ENCODE data around the gene RBM44.
"Not testable (repeated sequence)": the region's sequence is repeated elsewhere in the genome, so short reads cannot be mapped to it uniquely, and the experiment has no call there.

RBM44 gene

GRCh38 chr2:237758185-237758584 lies 40.4 kb upstream of the RBM44 start:
- Histone ChIP-seq H3K4me3 (ENCODE audit: low read depth, low read length) (no peak overlapping the region), H3K4me1 (ENCODE audit: control insufficient read depth, insufficient read depth, low read length) (no peaks in the 10 kb centered on the region), H3K36me3 (ENCODE audit: control insufficient read depth in 2 of 2, insufficient read depth in 1 of 2, low read length in 2 of 2) (peaks cover 20 to 90% of the 10 kb centered on the region in 2 experiments), H3K9me3 (ENCODE audit: control insufficient read depth, insufficient read depth, low read depth, low read length) (no peaks in the 10 kb centered on the region), H3K27ac (ENCODE audit: extremely low read depth, low read depth, low read length) (no peak overlapping the region)
- TF ChIP-seq PBX3 (CRISPR knock-in tag; IDR thresholded peaks at IDR 0.05), result no peak
- ChIA-PET CTCF (interaction anchor here (0.9 to 1.9 kb wide), 3 partner anchors 13 to 246 kb away, joined by 3 to 10 read pairs (median 3); no protein-coding TSS in a partner anchor), POLR2A (no interaction called here)

GRCh38 chr2:237759176-237759575 lies 39.4 kb upstream of the RBM44 start:
- ChIA-PET CTCF (interaction anchor here (1.0 to 1.2 kb wide), 2 partner anchors 14 to 187 kb away, joined by 4 to 7 read pairs; no protein-coding TSS in a partner anchor), POLR2A (no interaction called here)
- H3K4me1 ChIP-seq (ENCODE audit: control insufficient read depth, insufficient read depth, low read length), result no peaks in the 10 kb centered on the region
- TF ChIP-seq ZNF830 (tag by site-specific recombination; IDR thresholded peaks at IDR 0.05; ENCODE audit: low read depth) (no peak), ZNF558 (tag by site-specific recombination; IDR thresholded peaks at IDR 0.05) (no peak), ZNF777 (tag by site-specific recombination; IDR thresholded peaks at IDR 0.05; ENCODE audit: borderline replicate concordance) (no peak), PRDM6 (tag by site-specific recombination; IDR thresholded peaks at IDR 0.05) (no peak), ZNF274 (IDR thresholded peaks at IDR 0.05; ENCODE audit: low read length) (no peak), ZNF274 (tag by site-specific recombination; IDR thresholded peaks at IDR 0.05; ENCODE audit: borderline replicate concordance) (no peak), ZNF747 (tag by site-specific recombination; IDR thresholded peaks at IDR 0.05) (no peak), ZNF175 (tag by site-specific recombination; IDR thresholded peaks at IDR 0.05) (no peak), ZNF549 (tag by site-specific recombination; IDR thresholded peaks at IDR 0.05) (no peak), ZNF19 (tag by site-specific recombination; IDR thresholded peaks at IDR 0.05; ENCODE audit: low read depth) (no peak), ZBTB48 (tag by site-specific recombination; IDR thresholded peaks at IDR 0.05) (no peak)
- H3K9me3 ChIP-seq (ENCODE audit: control insufficient read depth, insufficient read depth, low read depth, low read length), result no peaks in the 10 kb centered on the region
- H3K4me3 ChIP-seq (ENCODE audit: low read depth, low read length), result no peak overlapping the region
- no peak overlapping the region for H3K27ac ChIP-seq (ENCODE audit: extremely low read depth, low read depth, low read length)
- H3K36me3 ChIP-seq (ENCODE audit: control insufficient read depth in 2 of 2, insufficient read depth in 1 of 2, low read length in 2 of 2), result peaks cover 13 to 89% of the 10 kb centered on the region in 2 experiments; a peak in 2 of 3 replicates

GRCh38 chr2:237760506-237761502 lies 37.8 kb upstream of the RBM44 start:
- H3K4me1 ChIP-seq (ENCODE audit: control insufficient read depth, insufficient read depth, low read length), result no peaks in the 10 kb centered on the region
- CTCF ChIA-PET, result interaction anchor here (0.6 to 1.4 kb wide), 4 partner anchors 15 to 496 kb away, joined by 3 to 7 read pairs (median 4); no protein-coding TSS in a partner anchor
- TF ChIP-seq ZBTB48 (tag by site-specific recombination; IDR thresholded peaks at IDR 0.05) (no peak), ZNF433 (tag by site-specific recombination; IDR thresholded peaks at IDR 0.05; ENCODE audit: low read depth) (no peak), ZNF610 (tag by site-specific recombination; IDR thresholded peaks at IDR 0.05; ENCODE audit: borderline replicate concordance) (no peak), KLF8 (tag by site-specific recombination; IDR thresholded peaks at IDR 0.05) (no peak), HIC1 (tag by site-specific recombination; IDR thresholded peaks at IDR 0.05) (no peak), ZNF629 (tag by site-specific recombination; IDR thresholded peaks at IDR 0.05) (no peak), ZSCAN18 (tag by site-specific recombination; IDR thresholded peaks at IDR 0.05) (no peak)
- peaks cover 8 to 76% of the 10 kb centered on the region in 2 experiments; a peak in 2 of 3 replicates for H3K36me3 ChIP-seq (ENCODE audit: control insufficient read depth in 2 of 2, insufficient read depth in 1 of 2, low read length in 2 of 2)
- no peak overlapping the region for H3K4me3 ChIP-seq (ENCODE audit: low read depth, low read length)
- H3K27ac ChIP-seq (ENCODE audit: extremely low read depth, low read depth, low read length), result no peak overlapping the region
- no peaks in the 10 kb centered on the region for H3K9me3 ChIP-seq (ENCODE audit: control insufficient read depth, insufficient read depth, low read depth, low read length)
- POLR2A ChIA-PET, result no interaction called here

- H3K27ac ChIP-seq (ENCODE audit: extremely low read depth, low read depth, low read length); POLR2A ChIA-PET; H3K4me3 ChIP-seq (ENCODE audit: low read depth, low read length); H3K4me1 ChIP-seq (ENCODE audit: control insufficient read depth, insufficient read depth, low read length); H3K9me3 ChIP-seq (ENCODE audit: control insufficient read depth, insufficient read depth, low read depth, low read length): not testable (repeated sequence)
- peaks cover 6 to 66% of the 10 kb centered on the region in 2 experiments; a peak in 2 of 3 replicates for H3K36me3 ChIP-seq (ENCODE audit: control insufficient read depth in 2 of 2, insufficient read depth in 1 of 2, low read length in 2 of 2)
- CTCF ChIA-PET, result interaction anchor here (0.6 kb wide), 1 partner anchor 29 kb away, joined by 3 read pairs; no protein-coding TSS in a partner anchor
Measured at GRCh38 chr2:237762291-237763182, 36.0 kb upstream of the RBM44 start.

Measured in HEK293 (cell line).